C4-2B (cell line): ENCODE measurements around the gene CLCNKB.

Source experiments
- H3K27ac ChIP-seq: fragments of 450-650 bp; 2 replicates; pipeline ENCODE4 v1.5.1; 2017
- ZFX ChIP-seq: fragments of 450-650 bp; IDR thresholded peaks from 2 replicates; pipeline ENCODE4 v1.6.1; 2017
- TF ChIP-seq, protein P1 (sequence below): fragments of 450-650 bp; conservative IDR thresholded peaks from 2 replicates; pipeline ENCODE4 v1.5.1; 2017; ENCODE audit warnings: mild to moderate bottlenecking

Gene CLCNKB

DNA sequence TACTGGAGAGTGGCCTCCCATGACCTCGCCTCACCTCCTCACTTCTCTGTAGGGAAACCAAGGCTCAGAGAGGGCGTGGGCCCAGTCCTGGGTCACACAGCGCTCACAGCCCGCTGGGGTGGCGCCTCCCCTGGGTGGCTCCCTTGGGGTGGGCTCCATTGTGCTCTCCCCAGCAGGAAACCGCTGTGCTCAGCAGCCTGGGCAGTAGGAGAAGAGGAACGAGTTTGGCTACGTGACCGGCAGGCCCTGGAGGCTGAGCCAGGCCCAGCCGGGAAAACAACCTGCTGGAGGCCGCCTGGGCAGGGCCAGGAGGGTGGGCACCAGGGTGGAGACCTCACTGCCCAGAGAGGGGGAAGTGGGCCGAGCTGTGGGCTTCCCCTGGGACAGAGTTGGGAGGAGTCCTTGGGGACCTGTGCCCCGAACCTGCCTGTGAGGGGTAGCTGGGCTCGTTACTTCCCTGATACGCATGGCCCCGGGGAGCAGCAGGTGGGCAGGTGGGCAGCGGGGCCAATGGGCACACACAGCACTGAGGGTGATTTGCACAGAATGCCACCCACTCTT, 44.8 kb downstream of the CLCNKB start:
- TF ChIP-seq ZFX = no peak
- TF ChIP-seq, protein P1, sequence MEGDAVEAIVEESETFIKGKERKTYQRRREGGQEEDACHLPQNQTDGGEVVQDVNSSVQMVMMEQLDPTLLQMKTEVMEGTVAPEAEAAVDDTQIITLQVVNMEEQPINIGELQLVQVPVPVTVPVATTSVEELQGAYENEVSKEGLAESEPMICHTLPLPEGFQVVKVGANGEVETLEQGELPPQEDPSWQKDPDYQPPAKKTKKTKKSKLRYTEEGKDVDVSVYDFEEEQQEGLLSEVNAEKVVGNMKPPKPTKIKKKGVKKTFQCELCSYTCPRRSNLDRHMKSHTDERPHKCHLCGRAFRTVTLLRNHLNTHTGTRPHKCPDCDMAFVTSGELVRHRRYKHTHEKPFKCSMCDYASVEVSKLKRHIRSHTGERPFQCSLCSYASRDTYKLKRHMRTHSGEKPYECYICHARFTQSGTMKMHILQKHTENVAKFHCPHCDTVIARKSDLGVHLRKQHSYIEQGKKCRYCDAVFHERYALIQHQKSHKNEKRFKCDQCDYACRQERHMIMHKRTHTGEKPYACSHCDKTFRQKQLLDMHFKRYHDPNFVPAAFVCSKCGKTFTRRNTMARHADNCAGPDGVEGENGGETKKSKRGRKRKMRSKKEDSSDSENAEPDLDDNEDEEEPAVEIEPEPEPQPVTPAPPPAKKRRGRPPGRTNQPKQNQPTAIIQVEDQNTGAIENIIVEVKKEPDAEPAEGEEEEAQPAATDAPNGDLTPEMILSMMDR = no peak
- peak overlapping the region; percentile 11; the same call in 1 of the 2 replicates for H3K27ac ChIP-seq

DNA sequence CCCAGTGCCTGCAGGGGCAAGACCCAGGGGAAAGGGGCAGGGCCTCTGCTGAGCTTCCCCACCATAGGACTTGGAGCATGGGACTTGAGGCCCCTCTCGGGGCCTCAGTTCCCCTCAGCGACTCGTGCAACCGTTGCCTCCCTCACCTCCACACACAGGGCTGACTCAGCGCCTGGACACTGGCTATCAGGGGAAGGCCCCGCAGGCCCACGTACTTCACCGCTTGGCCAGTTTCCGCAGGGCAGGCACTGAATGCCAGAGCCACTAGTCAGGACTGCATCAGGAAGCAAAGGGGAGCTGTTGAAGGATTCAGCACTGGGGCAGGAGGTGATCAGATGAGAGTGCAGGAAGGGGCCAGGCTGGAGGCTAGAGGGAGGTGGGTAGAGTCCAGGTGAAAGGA, 45.4 kb downstream of the CLCNKB start:
- H3K27ac ChIP-seq = no peak overlapping the region
- TF ChIP-seq, protein P1 = no peak
- no peak for TF ChIP-seq ZFX

DNA sequence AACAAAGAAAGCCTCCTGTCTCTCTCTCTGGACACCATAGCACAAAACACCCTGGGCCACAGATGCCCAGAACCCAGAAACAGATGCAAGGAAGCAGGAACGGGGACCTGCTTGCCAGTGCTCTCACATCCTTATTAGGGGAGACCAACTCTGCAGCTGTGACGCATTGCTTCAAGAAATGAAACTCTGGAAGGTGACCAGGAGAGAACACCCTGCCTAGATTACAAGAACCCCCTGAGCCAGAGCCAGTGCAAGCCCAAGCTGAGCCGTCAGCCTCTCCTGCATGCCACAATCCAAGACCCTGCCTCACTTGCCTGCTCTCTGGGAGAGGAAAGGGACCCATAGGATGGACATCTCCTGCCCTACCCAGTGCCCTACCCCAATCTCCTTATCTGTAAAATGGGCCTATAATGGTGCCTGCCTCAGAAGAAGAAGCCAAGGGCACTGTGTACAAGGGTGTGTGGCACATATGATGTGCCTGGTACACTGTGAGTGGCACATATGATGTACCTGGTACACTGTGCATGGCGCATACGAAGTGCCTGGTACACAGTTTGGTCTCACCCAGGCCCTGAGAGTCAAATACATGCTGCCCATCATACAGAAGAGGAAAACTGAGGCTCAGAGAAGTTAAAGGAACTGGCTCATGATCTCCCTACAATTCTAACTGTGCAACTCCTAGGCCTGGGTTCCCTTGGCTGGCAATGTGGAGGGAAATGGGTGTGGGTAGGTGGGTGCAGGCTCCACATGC, 46.7 kb downstream of the CLCNKB start:
- no peak for TF ChIP-seq ZFX
- TF ChIP-seq, protein P1 = no peak
- no peak overlapping the region; the same call in 1 of the 2 replicates for H3K27ac ChIP-seq

DNA sequence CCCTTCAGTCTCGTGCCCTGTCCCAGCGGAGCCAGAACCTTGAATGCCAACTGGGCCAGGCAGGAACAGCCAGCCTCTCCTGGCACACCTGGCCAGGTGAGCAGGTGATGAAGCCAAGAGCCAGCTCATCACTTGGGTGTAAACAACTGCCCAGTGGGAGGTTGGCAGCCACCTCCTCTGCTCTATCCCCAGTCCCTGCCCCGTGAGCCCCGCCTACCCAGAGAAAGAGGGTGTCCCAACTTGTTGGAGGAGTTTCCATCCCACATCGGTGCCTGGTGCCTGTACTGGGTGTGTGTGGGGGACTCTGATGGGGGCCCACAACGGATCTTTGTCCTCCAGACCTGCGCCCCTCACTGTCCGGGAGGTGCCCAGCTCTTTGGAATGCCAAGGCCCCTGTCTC, 47.7 kb downstream of the CLCNKB start:
- TF ChIP-seq ZFX = no peak
- TF ChIP-seq, protein P1 = no peak
- peak overlapping the region; percentile 27; the same call in 1 of the 2 replicates for H3K27ac ChIP-seq

DNA sequence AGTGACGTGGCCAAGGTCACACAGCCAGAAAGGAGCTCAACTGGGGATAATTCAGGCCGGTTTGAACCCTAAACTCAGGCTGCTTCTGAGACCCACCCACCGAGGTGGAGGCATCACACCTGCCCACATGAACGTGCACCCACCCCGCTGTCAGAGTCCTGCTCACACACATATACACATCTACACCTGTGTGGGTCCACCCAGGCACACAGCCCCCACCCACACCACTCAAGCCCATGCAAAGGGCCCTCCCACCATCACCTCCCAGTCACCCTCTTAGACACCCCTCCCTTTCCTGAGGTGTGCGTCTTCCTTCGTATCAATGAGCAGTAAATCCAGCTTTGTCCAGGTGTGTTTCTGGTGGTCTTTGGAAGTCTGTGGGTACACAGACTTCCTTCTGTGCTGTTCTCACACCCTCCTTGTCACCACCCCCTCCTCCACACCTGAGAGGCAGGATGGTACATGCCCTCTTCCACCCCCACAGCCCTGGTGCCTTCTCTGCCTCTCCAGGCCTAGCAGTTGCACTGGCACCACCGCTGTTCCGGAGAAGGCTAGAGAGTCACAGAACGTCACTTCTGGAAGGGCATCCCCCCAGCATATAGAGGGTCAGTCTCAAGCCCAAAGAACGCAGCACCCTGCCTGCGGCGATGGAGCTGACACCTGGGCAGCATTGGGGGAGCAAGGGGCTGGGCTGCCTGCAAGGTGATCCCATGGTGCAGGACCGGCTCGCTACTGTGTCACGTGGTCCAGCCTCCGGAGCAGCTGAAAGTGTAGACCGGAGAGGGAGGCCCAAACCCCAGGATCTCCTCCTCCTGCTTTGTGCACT, 48.7 kb downstream of the CLCNKB start:
- H3K27ac ChIP-seq = no peak overlapping the region
- no peak for TF ChIP-seq ZFX
- TF ChIP-seq, protein P1 = no peak

DNA sequence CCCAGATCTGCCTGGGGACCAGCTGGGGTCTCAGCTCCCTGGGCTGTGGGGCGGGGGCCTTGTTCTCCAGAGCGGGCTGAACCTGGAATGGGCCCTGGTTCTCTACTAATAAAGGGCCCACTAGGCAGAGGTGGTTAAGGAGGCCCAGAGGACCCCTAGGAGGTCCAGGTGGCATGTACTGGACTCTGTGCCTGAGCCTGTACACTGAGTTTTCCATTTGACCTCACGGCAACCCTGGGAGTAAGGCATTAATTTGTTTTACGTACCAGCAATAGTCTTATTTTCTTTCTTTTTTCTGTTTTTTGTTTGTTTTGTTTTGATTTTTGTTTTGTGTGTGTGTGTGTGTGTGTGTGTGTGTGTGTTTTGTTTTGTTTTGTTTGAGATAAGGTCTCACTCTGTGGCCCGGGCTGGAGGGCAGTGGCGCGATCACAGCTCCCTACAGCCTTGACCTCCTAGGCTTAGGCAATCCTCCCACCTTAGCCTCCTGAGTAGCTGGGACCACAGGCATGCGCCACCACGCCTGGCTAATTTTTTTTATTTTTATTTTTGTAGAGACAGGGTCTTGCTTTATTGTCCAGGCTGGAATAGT, 49.4 kb downstream of the CLCNKB start:
- TF ChIP-seq, protein P1 = no peak
- no peak overlapping the region for H3K27ac ChIP-seq
